Measurements from ENCODE around the gene NIBAN1.

- TF ChIP-seq POLR2A (IDR thresholded peaks at IDR 0.05) = no peak
- TF ChIP-seq, protein P1, sequence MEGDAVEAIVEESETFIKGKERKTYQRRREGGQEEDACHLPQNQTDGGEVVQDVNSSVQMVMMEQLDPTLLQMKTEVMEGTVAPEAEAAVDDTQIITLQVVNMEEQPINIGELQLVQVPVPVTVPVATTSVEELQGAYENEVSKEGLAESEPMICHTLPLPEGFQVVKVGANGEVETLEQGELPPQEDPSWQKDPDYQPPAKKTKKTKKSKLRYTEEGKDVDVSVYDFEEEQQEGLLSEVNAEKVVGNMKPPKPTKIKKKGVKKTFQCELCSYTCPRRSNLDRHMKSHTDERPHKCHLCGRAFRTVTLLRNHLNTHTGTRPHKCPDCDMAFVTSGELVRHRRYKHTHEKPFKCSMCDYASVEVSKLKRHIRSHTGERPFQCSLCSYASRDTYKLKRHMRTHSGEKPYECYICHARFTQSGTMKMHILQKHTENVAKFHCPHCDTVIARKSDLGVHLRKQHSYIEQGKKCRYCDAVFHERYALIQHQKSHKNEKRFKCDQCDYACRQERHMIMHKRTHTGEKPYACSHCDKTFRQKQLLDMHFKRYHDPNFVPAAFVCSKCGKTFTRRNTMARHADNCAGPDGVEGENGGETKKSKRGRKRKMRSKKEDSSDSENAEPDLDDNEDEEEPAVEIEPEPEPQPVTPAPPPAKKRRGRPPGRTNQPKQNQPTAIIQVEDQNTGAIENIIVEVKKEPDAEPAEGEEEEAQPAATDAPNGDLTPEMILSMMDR (IDR thresholded peaks at IDR 0.05) = no peak
Measured at GRCh38 chr1:184994301-184994700, 20.0 kb upstream of the NIBAN1 start.

All from right lobe of liver (tissue), 4 donors.